ENCODE results near the gene TTC4.
"Not testable (repeated sequence)": the region's sequence is repeated elsewhere in the genome, so short reads cannot be mapped to it uniquely, and the experiment has no call there.

Gene TTC4

GRCh38 chr1:54772951-54773350, 57.3 kb downstream of the TTC4 start:
- DNase-seq = no peak

GRCh38 chr1:54774820-54775498, 59.3 kb downstream of the TTC4 start:
- DNase-seq = peak; percentile 24 to 25

More at GRCh38 chr1:54772951-54773350, 57.3 kb downstream of the TTC4 start:
- TF ChIP-seq POLR2A (IDR thresholded peaks at IDR 0.05; ENCODE audit: low read length) (no peak), GATA1 (IDR thresholded peaks at IDR 0.05; ENCODE audit: low read depth, low read length) (no peak)

GRCh38 chr1:54775828-54776721, 60.4 kb downstream of the TTC4 start:
- DNase-seq = not testable (repeated sequence)

More at GRCh38 chr1:54774820-54775498, 59.3 kb downstream of the TTC4 start:
- TF ChIP-seq POLR2A (IDR thresholded peaks at IDR 0.05; ENCODE audit: low read length) (no peak), GATA1 (IDR thresholded peaks at IDR 0.05; ENCODE audit: low read depth, low read length) (no peak)

- TF ChIP-seq GATA1 (IDR thresholded peaks at IDR 0.05; ENCODE audit: low read depth, low read length) (no peak), POLR2A (IDR thresholded peaks at IDR 0.05; ENCODE audit: low read length) (no peak)
- no peak for DNase-seq
Measured at GRCh38 chr1:54777011-54777410, 61.4 kb downstream of the TTC4 start.

GRCh38 chr1:54777431-54777830, 61.8 kb downstream of the TTC4 start:
- TF ChIP-seq GATA1 (IDR thresholded peaks at IDR 0.05; ENCODE audit: low read depth, low read length) (no peak), POLR2A (IDR thresholded peaks at IDR 0.05; ENCODE audit: low read length) (no peak)
- DNase-seq = no peak

- TF ChIP-seq GATA1 (IDR thresholded peaks at IDR 0.05; ENCODE audit: low read depth, low read length) (no peak), POLR2A (IDR thresholded peaks at IDR 0.05; ENCODE audit: low read length) (no peak)
Measured at GRCh38 chr1:54781023-54781723, 65.5 kb downstream of the TTC4 start.

GRCh38 chr1:54782156-54782555, 66.5 kb downstream of the TTC4 start:
- TF ChIP-seq GATA1 (IDR thresholded peaks at IDR 0.05; ENCODE audit: low read depth, low read length) = no peak
- DNase-seq = no peak

More at GRCh38 chr1:54781023-54781723, 65.5 kb downstream of the TTC4 start:
- DNase-seq = no peak

- TF ChIP-seq POLR2A (IDR thresholded peaks at IDR 0.05; ENCODE audit: low read length) (no peak), GATA1 (IDR thresholded peaks at IDR 0.05; ENCODE audit: low read depth, low read length) (no peak)
- no peak for DNase-seq
Measured at GRCh38 chr1:54782588-54782987, 66.9 kb downstream of the TTC4 start.

GRCh38 chr1:54784066-54784465, 68.4 kb downstream of the TTC4 start:
- DNase-seq = no peak
- TF ChIP-seq POLR2A (IDR thresholded peaks at IDR 0.05; ENCODE audit: low read length) (no peak), GATA1 (IDR thresholded peaks at IDR 0.05; ENCODE audit: low read depth, low read length) (no peak)

GRCh38 chr1:54786778-54787177, 71.1 kb downstream of the TTC4 start:
- no peak for DNase-seq
- TF ChIP-seq GATA1 (IDR thresholded peaks at IDR 0.05; ENCODE audit: low read depth, low read length) (no peak), POLR2A (IDR thresholded peaks at IDR 0.05; ENCODE audit: low read length) (no peak)

- no peak for DNase-seq
- no peak for TF ChIP-seq GATA1 (IDR thresholded peaks at IDR 0.05; ENCODE audit: low read depth, low read length)
- no peak for TF ChIP-seq POLR2A (IDR thresholded peaks at IDR 0.05; ENCODE audit: low read length)
Measured at GRCh38 chr1:54787604-54788003, 71.9 kb downstream of the TTC4 start.

- TF ChIP-seq POLR2A (IDR thresholded peaks at IDR 0.05; ENCODE audit: low read length) (no peak), GATA1 (IDR thresholded peaks at IDR 0.05; ENCODE audit: low read depth, low read length) (no peak)
- DNase-seq = no peak
Measured at GRCh38 chr1:54788459-54788858, 72.8 kb downstream of the TTC4 start.

- DNase-seq = peak; percentile 68 to 81
- TF ChIP-seq GATA1 (IDR thresholded peaks at IDR 0.05; ENCODE audit: low read depth, low read length) = no peak
- TF ChIP-seq POLR2A (IDR thresholded peaks at IDR 0.05; ENCODE audit: low read length) = no peak
Measured at GRCh38 chr1:54791880-54792522, 76.3 kb downstream of the TTC4 start.

All from erythroblast (primary cell).